A204.1 (cell line): ENCODE data around the gene DUSP23.

Source experiments
- FAIRE-seq: peaks from 2 replicates; lab custom pipeline; 2012; peaks lifted over from hg19 to GRCh38; lab: Jason Lieb, UNC

The DUSP23 gene

GRCh38 chr1:159786465-159786864 is 5.7 kb downstream of the DUSP23 start:
- FAIRE-seq: no peak

- no peak for FAIRE-seq
Measured at GRCh38 chr1:159786966-159787365, 6.2 kb downstream of the DUSP23 start.

GRCh38 chr1:159790237-159790917 is 9.6 kb downstream of the DUSP23 start:
- no peak for FAIRE-seq

GRCh38 chr1:159791031-159791430 is 10.3 kb downstream of the DUSP23 start:
- no peak for FAIRE-seq

- FAIRE-seq: no peak
Measured at GRCh38 chr1:159791461-159791860, 10.7 kb downstream of the DUSP23 start.

GRCh38 chr1:159795534-159795933 is 14.8 kb downstream of the DUSP23 start:
- no peak for FAIRE-seq

GRCh38 chr1:159798893-159799292 is 18.1 kb downstream of the DUSP23 start:
- peak; percentile 55 for FAIRE-seq

GRCh38 chr1:159799446-159799985 is 18.8 kb downstream of the DUSP23 start:
- no peak for FAIRE-seq

- no peak for FAIRE-seq
Measured at GRCh38 chr1:159800177-159800930, 19.6 kb downstream of the DUSP23 start.

GRCh38 chr1:159802111-159802510 is 21.3 kb downstream of the DUSP23 start, which contains the start of gene FCRL6:
Gene FCRL6, plus strand, starts transcription at chr1:159802360. Its CDS starts 65 bp downstream, at chr1:159802425.
- no peak for FAIRE-seq

GRCh38 chr1:159803956-159804689 is 23.4 kb downstream of the DUSP23 start:
- no peak for FAIRE-seq

- no peak for FAIRE-seq
Measured at GRCh38 chr1:159804924-159805323, 24.2 kb downstream of the DUSP23 start.

- FAIRE-seq: no peak
Measured at GRCh38 chr1:159815926-159816325, 35.2 kb downstream of the DUSP23 start.

GRCh38 chr1:159817276-159818041 is 36.7 kb downstream of the DUSP23 start:
- FAIRE-seq: no peak

- no peak for FAIRE-seq
Measured at GRCh38 chr1:159821171-159821867, 40.6 kb downstream of the DUSP23 start.

- no peak for FAIRE-seq
Measured at GRCh38 chr1:159823406-159823805, 42.6 kb downstream of the DUSP23 start.

- FAIRE-seq: no peak
Measured at GRCh38 chr1:159825564-159825963, 44.8 kb downstream of the DUSP23 start.

- no peak for FAIRE-seq
Measured at GRCh38 chr1:159826441-159827101, 45.8 kb downstream of the DUSP23 start, which contains the start of gene SLAMF8. Gene SLAMF8, plus strand, starts transcription at chr1:159826873. Its CDS starts 26 bp downstream, at chr1:159826899.

- FAIRE-seq: no peak
Measured at GRCh38 chr1:159827102-159827490, 46.3 kb downstream of the DUSP23 start.

- no peak for FAIRE-seq
Measured at GRCh38 chr1:159827549-159827948, 46.8 kb downstream of the DUSP23 start.

GRCh38 chr1:159828176-159828575 is 47.4 kb downstream of the DUSP23 start:
- no peak for FAIRE-seq
